ENCODE results near the gene PLEKHM2. TPM values are rescaled to one million over a fixed set of nuclear protein-coding genes. Genes with fewer than 3 reads are reported as not detected.

Gene PLEKHM2
- total RNA-seq, 1 experiment from 2014 or later, result 38.5 TPM

DNA sequence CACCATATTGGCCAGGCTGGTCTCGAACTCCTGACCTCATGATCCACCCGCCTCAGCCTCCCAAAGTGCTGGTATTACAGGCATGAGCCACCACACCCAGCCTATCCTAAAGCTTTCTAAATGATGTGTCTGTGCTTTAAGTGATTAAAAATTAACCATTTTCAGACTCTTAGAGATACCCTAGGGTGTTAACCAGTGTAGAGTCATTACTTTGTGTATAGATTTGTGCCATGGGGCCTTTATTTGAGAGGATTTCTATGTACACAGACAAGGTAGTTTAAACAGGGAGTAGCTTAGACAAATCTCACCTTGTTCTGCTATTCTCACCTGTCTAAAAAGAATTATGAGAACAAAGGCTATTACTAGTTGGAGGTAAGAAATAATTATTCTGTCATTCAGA, 12.7 kb upstream of the PLEKHM2 start:
- POLR2A ChIA-PET, result no interaction called here
- no peak overlapping the region for H3K4me3 ChIP-seq (replicated peaks in 1 of 2; ENCODE audit: low read depth in 1 of 2, low read length in 2 of 2)
- no peaks in the 10 kb centered on the region for H3K27me3 ChIP-seq (ENCODE audit: insufficient read depth, low read length)
- no peaks in the 10 kb centered on the region for H3K79me2 ChIP-seq (ENCODE audit: insufficient read depth, low read length)
- no peaks in the 10 kb centered on the region for H3K36me3 ChIP-seq (ENCODE audit: control insufficient read depth in 1 of 2, insufficient read depth in 2 of 2, low read length in 2 of 2)
- ATAC-seq (no peak), DNase-seq (ENCODE audit: low read depth, low spot score) (no peak)
- H2AFZ ChIP-seq (ENCODE audit: low read depth, low read length, poor library complexity, severe bottlenecking), result no peak overlapping the region
- no TSS peak for BruUV-seq (replicated peaks)
- TF ChIP-seq ZBTB33 (IDR thresholded peaks at IDR 0.05; ENCODE audit: extremely low read depth, insufficient replicate concordance, low read length) (no peak), POLR2A (IDR thresholded peaks at IDR 0.05; ENCODE audit: borderline replicate concordance, extremely low read depth, insufficient read depth, insufficient read length) (no peak), POLR2AphosphoS5 (IDR thresholded peaks at IDR 0.05; ENCODE audit: low read depth, low read length) (no peak), ATF3 (IDR thresholded peaks at IDR 0.05) (no peak), TCF7L2 (IDR thresholded peaks at IDR 0.05; ENCODE audit: borderline replicate concordance, extremely low read depth, insufficient read depth, insufficient read length) (no peak), EZH2 (IDR thresholded peaks at IDR 0.05) (no peak), EGR1 (IDR thresholded peaks at IDR 0.05; ENCODE audit: low read depth) (no peak), SRF (IDR thresholded peaks at IDR 0.05; ENCODE audit: low read depth) (no peak), EZH2phosphoT487 (IDR thresholded peaks at IDR 0.05; ENCODE audit: borderline replicate concordance) (no peak), ELF1 (IDR thresholded peaks at IDR 0.05; ENCODE audit: borderline replicate concordance, low read depth) (no peak), CBX3 (IDR thresholded peaks at IDR 0.05; ENCODE audit: low read depth) (no peak), SIN3A (IDR thresholded peaks at IDR 0.05; ENCODE audit: low read depth) (no peak)
- TF ChIP-seq, protein P1, sequence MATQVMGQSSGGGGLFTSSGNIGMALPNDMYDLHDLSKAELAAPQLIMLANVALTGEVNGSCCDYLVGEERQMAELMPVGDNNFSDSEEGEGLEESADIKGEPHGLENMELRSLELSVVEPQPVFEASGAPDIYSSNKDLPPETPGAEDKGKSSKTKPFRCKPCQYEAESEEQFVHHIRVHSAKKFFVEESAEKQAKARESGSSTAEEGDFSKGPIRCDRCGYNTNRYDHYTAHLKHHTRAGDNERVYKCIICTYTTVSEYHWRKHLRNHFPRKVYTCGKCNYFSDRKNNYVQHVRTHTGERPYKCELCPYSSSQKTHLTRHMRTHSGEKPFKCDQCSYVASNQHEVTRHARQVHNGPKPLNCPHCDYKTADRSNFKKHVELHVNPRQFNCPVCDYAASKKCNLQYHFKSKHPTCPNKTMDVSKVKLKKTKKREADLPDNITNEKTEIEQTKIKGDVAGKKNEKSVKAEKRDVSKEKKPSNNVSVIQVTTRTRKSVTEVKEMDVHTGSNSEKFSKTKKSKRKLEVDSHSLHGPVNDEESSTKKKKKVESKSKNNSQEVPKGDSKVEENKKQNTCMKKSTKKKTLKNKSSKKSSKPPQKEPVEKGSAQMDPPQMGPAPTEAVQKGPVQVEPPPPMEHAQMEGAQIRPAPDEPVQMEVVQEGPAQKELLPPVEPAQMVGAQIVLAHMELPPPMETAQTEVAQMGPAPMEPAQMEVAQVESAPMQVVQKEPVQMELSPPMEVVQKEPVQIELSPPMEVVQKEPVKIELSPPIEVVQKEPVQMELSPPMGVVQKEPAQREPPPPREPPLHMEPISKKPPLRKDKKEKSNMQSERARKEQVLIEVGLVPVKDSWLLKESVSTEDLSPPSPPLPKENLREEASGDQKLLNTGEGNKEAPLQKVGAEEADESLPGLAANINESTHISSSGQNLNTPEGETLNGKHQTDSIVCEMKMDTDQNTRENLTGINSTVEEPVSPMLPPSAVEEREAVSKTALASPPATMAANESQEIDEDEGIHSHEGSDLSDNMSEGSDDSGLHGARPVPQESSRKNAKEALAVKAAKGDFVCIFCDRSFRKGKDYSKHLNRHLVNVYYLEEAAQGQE (IDR thresholded peaks at IDR 0.05; ENCODE audit: low read depth), result no peak
- TF ChIP-seq, protein P2, sequence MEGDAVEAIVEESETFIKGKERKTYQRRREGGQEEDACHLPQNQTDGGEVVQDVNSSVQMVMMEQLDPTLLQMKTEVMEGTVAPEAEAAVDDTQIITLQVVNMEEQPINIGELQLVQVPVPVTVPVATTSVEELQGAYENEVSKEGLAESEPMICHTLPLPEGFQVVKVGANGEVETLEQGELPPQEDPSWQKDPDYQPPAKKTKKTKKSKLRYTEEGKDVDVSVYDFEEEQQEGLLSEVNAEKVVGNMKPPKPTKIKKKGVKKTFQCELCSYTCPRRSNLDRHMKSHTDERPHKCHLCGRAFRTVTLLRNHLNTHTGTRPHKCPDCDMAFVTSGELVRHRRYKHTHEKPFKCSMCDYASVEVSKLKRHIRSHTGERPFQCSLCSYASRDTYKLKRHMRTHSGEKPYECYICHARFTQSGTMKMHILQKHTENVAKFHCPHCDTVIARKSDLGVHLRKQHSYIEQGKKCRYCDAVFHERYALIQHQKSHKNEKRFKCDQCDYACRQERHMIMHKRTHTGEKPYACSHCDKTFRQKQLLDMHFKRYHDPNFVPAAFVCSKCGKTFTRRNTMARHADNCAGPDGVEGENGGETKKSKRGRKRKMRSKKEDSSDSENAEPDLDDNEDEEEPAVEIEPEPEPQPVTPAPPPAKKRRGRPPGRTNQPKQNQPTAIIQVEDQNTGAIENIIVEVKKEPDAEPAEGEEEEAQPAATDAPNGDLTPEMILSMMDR (IDR thresholded peaks at IDR 0.05 in 2 of 3, conservative IDR thresholded peaks at IDR 0.05 in 1 of 3; ENCODE audit: borderline replicate concordance in 1 of 3, insufficient read depth in 1 of 3, low read depth in 2 of 3, low read length in 2 of 3), result no peak
- H3K9me2 ChIP-seq (ENCODE audit: insufficient read depth), result no peaks in the 10 kb centered on the region
- CTCF ChIA-PET, result no interaction called here
- H3K27ac ChIP-seq (ENCODE audit: low read depth, low read length), result no peak overlapping the region
- H3K9me3 ChIP-seq (ENCODE audit: control insufficient read depth in 1 of 2, insufficient read depth in 1 of 2, low read depth in 1 of 2, low read length in 2 of 2), result no peaks in the 10 kb centered on the region
- H3K9ac ChIP-seq (ENCODE audit: low read length), result no peak overlapping the region
- H4K20me1 ChIP-seq (ENCODE audit: insufficient read depth), result no peaks in the 10 kb centered on the region
- no peaks in the 10 kb centered on the region for H3K4me1 ChIP-seq (ENCODE audit: control insufficient read depth in 1 of 2, insufficient read depth in 2 of 2, low read length in 2 of 2)
- intact Hi-C loops (cut with micrococcal nuclease), result no loop called here
- no peak overlapping the region for H3K4me2 ChIP-seq (ENCODE audit: low read length)
- RAD21 ChIA-PET (ENCODE audit: low non-redundant PET in 1 of 2, low total read pairs in 2 of 2, uncharacterized antibody in 2 of 2, unreplicated experiment in 2 of 2), result no interaction called here

Measured in HCT116 (cell line).